ENCODE measurements around the gene POLA2.

DNA sequence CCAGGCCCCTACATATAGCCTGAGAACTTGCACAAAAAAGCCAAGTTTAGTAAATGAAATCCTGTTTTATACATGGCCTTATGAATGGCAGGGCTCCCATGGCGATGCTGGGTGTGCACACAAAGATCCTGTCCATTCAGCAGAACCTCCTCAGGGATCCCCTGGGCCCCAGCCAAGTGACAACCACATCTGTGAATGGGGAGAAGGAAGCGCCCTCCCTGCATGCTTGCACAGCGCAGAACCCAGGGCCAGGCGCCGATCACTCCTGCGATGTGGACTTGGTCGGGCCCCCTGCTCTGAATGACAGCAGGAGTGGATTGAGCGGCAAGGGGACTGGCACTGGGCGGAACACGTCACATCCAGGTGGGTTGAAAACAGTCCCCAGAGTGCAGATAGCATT lies 48.5 kb downstream of the POLA2 start:
- TF ChIP-seq PHF21A (IDR thresholded peaks at IDR 0.05; ENCODE audit: borderline replicate concordance, low read depth) (no peak), MYNN (IDR thresholded peaks at IDR 0.05) (no peak), MYNN (CRISPR knock-in tag; IDR thresholded peaks at IDR 0.05) (no peak), ARID2 (IDR thresholded peaks at IDR 0.05) (no peak), MCM5 (IDR thresholded peaks at IDR 0.05; ENCODE audit: low read depth) (no peak), HDAC1 (IDR thresholded peaks at IDR 0.05) (no peak), CBX8 (IDR thresholded peaks at IDR 0.05; ENCODE audit: borderline replicate concordance, extremely low read depth, low read depth, low read length, poor library complexity, severe bottlenecking) (no peak), ZNF274 (IDR thresholded peaks at IDR 0.05; ENCODE audit: borderline replicate concordance, low read depth, low read length) (no peak), ZNF165 (CRISPR knock-in tag; IDR thresholded peaks at IDR 0.05; ENCODE audit: borderline replicate concordance) (no peak)
- TF ChIP-seq, protein P1, sequence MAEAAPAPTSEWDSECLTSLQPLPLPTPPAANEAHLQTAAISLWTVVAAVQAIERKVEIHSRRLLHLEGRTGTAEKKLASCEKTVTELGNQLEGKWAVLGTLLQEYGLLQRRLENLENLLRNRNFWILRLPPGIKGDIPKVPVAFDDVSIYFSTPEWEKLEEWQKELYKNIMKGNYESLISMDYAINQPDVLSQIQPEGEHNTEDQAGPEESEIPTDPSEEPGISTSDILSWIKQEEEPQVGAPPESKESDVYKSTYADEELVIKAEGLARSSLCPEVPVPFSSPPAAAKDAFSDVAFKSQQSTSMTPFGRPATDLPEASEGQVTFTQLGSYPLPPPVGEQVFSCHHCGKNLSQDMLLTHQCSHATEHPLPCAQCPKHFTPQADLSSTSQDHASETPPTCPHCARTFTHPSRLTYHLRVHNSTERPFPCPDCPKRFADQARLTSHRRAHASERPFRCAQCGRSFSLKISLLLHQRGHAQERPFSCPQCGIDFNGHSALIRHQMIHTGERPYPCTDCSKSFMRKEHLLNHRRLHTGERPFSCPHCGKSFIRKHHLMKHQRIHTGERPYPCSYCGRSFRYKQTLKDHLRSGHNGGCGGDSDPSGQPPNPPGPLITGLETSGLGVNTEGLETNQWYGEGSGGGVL (CRISPR knock-in tag; IDR thresholded peaks at IDR 0.05): no peak
- TF ChIP-seq, protein P2, sequence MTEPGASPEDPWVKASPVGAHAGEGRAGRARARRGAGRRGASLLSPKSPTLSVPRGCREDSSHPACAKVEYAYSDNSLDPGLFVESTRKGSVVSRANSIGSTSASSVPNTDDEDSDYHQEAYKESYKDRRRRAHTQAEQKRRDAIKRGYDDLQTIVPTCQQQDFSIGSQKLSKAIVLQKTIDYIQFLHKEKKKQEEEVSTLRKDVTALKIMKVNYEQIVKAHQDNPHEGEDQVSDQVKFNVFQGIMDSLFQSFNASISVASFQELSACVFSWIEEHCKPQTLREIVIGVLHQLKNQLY (CRISPR knock-in tag; conservative IDR thresholded peaks at IDR 0.05): no peak
- TF ChIP-seq, protein P3, sequence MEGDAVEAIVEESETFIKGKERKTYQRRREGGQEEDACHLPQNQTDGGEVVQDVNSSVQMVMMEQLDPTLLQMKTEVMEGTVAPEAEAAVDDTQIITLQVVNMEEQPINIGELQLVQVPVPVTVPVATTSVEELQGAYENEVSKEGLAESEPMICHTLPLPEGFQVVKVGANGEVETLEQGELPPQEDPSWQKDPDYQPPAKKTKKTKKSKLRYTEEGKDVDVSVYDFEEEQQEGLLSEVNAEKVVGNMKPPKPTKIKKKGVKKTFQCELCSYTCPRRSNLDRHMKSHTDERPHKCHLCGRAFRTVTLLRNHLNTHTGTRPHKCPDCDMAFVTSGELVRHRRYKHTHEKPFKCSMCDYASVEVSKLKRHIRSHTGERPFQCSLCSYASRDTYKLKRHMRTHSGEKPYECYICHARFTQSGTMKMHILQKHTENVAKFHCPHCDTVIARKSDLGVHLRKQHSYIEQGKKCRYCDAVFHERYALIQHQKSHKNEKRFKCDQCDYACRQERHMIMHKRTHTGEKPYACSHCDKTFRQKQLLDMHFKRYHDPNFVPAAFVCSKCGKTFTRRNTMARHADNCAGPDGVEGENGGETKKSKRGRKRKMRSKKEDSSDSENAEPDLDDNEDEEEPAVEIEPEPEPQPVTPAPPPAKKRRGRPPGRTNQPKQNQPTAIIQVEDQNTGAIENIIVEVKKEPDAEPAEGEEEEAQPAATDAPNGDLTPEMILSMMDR (IDR thresholded peaks at IDR 0.05 in 2 of 3, conservative IDR thresholded peaks at IDR 0.05 in 1 of 3; ENCODE audit: insufficient read depth in 2 of 3, low read depth in 1 of 3, low read length in 3 of 3): no peak
